Amygdala (tissue), 56 donors: ENCODE results near the gene FAF2.
"Not testable (repeated sequence)": the region's sequence is repeated elsewhere in the genome, so short reads cannot be mapped to it uniquely, and the experiment has no call there.

Experiments used
- DNase-seq, 56 donors: peaks; one replicate each; lab custom pipeline; 2025; lab: John Stamatoyannopoulos, UW

The FAF2 gene

GRCh38 chr5:176446884-176447590 is 1.1 kb upstream of the FAF2 start:
- DNase-seq: peak in 10 of 56 donors; percentile 15 to 75 (median 27)

GRCh38 chr5:176447591-176447977 is 601 bp upstream of the FAF2 start:
- peak in 31 of 56 donors; percentile 33 to 87 (median 71) for DNase-seq

- no peak for DNase-seq
Observed at GRCh38 chr5:176450077-176450476, 1.9 kb downstream of the FAF2 start.

GRCh38 chr5:176454724-176455394 is 6.7 kb downstream of the FAF2 start:
- DNase-seq: no peak

GRCh38 chr5:176458904-176459561 is 10.8 kb downstream of the FAF2 start:
- DNase-seq: no peak

GRCh38 chr5:176461349-176461748 is 13.2 kb downstream of the FAF2 start:
- no peak for DNase-seq

GRCh38 chr5:176463113-176463764 is 15.1 kb downstream of the FAF2 start:
- no peak for DNase-seq

GRCh38 chr5:176466245-176466871 is 18.2 kb downstream of the FAF2 start:
- peak in 1 of 56 donors; percentile 2 for DNase-seq

GRCh38 chr5:176469296-176469695 is 21.1 kb downstream of the FAF2 start:
- no peak for DNase-seq

GRCh38 chr5:176470539-176470938 is 22.4 kb downstream of the FAF2 start:
- DNase-seq: no peak

GRCh38 chr5:176471098-176471497 is 22.9 kb downstream of the FAF2 start:
- DNase-seq: no peak

GRCh38 chr5:176473335-176474006 is 25.3 kb downstream of the FAF2 start:
- no peak for DNase-seq

- no peak for DNase-seq
Observed at GRCh38 chr5:176474476-176474875, 26.3 kb downstream of the FAF2 start.

- DNase-seq: no peak
Observed at GRCh38 chr5:176481711-176482110, 33.5 kb downstream of the FAF2 start.

GRCh38 chr5:176485176-176485575 is 37.0 kb downstream of the FAF2 start:
- DNase-seq: no peak

- no peak for DNase-seq
Observed at GRCh38 chr5:176486189-176486757, 38.1 kb downstream of the FAF2 start.

- not testable (repeated sequence) for DNase-seq
Observed at GRCh38 chr5:176487160-176487559, 39.0 kb downstream of the FAF2 start.

- DNase-seq: no peak
Observed at GRCh38 chr5:176489077-176489476, 40.9 kb downstream of the FAF2 start.

- DNase-seq: no peak
Observed at GRCh38 chr5:176490301-176490700, 42.1 kb downstream of the FAF2 start.

- DNase-seq: no peak
Observed at GRCh38 chr5:176491101-176491502, 42.9 kb downstream of the FAF2 start.
